Measurements from ENCODE around the gene ALKBH1.

Gene ALKBH1

DNA sequence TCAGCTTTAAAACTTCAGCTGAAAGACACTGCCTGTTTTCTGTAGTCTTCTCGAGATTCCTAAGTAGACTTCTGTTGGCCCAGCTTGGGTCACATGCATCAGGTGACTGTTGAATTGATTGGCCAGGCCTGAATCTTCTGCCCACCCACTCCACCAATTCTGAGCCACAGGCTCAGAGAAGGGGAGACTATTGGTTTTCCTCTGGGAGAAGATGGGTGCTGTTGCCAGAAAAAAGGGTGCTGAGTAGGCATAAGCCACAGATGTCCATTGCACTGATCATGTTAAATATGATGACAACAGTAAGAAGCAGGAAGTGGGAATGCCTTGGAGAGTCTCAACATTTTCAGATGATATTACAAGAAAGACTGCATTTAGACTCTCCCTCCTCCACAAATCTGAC is 84.6 kb downstream of the ALKBH1 start:
- no peak for DNase-seq (ENCODE audit: low read depth, low spot score)

All from ELF-1 (cell line).